H9 (cell line): ENCODE measurements around the gene ITIH5. TPM values are rescaled to one million over a fixed set of nuclear protein-coding genes. Genes with fewer than 3 reads are reported as not detected.

ENCODE experiments used
- DNase-seq: peaks from one replicate; pipeline ENCODE4 v3.0.0-alpha.2; 2017
- H2AFZ ChIP-seq: one replicate; pipeline ENCODE4 v1.6.1; 2013; ENCODE audit warnings: mild to moderate bottlenecking, low read length, control low read depth, moderate library complexity
- H2AK5ac ChIP-seq: 2 replicates; pipeline ENCODE4 v1.6.1; 2013; ENCODE audit warnings: low read length, control low read depth, mixed read lengths; ENCODE audit not compliant: insufficient read length
- H2BK120ac ChIP-seq: one replicate; pipeline ENCODE4 v1.6.1; 2013; ENCODE audit warnings: low read depth, mild to moderate bottlenecking, low read length, control low read depth, inconsistent platforms; ENCODE audit not compliant: poor library complexity, severe bottlenecking
- H2BK12ac ChIP-seq: 2 replicates; pipeline ENCODE4 v1.6.1; 2013; ENCODE audit warnings: low read length, control low read depth, mixed read lengths, low read depth; ENCODE audit not compliant: insufficient read length
- H2BK15ac ChIP-seq: 2 replicates; pipeline ENCODE4 v1.6.1; 2013; ENCODE audit warnings: low read depth, low read length, control low read depth
- H2BK20ac ChIP-seq: one replicate; pipeline ENCODE4 v1.6.1; 2013; ENCODE audit warnings: low read depth, mild to moderate bottlenecking, low read length, control low read depth, inconsistent platforms; ENCODE audit not compliant: poor library complexity, severe bottlenecking
- H2BK5ac ChIP-seq: 2 replicates; pipeline ENCODE4 v1.6.1; 2013; ENCODE audit warnings: low read length, control low read depth, mixed read lengths; ENCODE audit not compliant: insufficient read length
- H3K14ac ChIP-seq: 2 replicates; pipeline ENCODE4 v1.6.1; 2013; ENCODE audit warnings: low read length, control low read depth; ENCODE audit not compliant: insufficient read depth
- H3K18ac ChIP-seq: 2 replicates; pipeline ENCODE4 v1.6.1; 2013; ENCODE audit warnings: low read depth, mild to moderate bottlenecking, mixed read lengths, low read length, control low read depth; ENCODE audit not compliant: insufficient read length
- H3K23ac ChIP-seq: 2 replicates; pipeline ENCODE4 v1.6.1; 2013; ENCODE audit warnings: low read length, control low read depth, mixed read lengths, low read depth; ENCODE audit not compliant: insufficient read length
- H3K23me2 ChIP-seq: 2 replicates; pipeline ENCODE4 v1.6.1; 2013; ENCODE audit warnings: low read depth, mild to moderate bottlenecking, mixed read lengths, low read length, control low read depth; ENCODE audit not compliant: insufficient read length, poor library complexity, severe bottlenecking
- H3K27ac ChIP-seq: 2 replicates; pipeline ENCODE4 v1.5.1; 2013; ENCODE audit warnings: low read length, control low read depth, mixed read lengths, low read depth; ENCODE audit not compliant: insufficient read length
- H3K27me3 ChIP-seq: 2 replicates; pipeline ENCODE4 v1.6.1; 2013; ENCODE audit warnings: low read length, control low read depth, inconsistent platforms; ENCODE audit not compliant: insufficient read depth
- H3K4ac ChIP-seq: 2 replicates; pipeline ENCODE4 v1.6.1; 2013; ENCODE audit warnings: low read depth, mild to moderate bottlenecking, control low read depth, inconsistent platforms, low read length, moderate library complexity
- H3K4me1 ChIP-seq: 2 replicates; pipeline ENCODE4 v1.6.1; 2013; ENCODE audit warnings: low read length, control low read depth, inconsistent platforms; ENCODE audit not compliant: insufficient read depth
- H3K4me2 ChIP-seq: 2 replicates; pipeline ENCODE4 v1.6.1; 2013; ENCODE audit warnings: low read length, control low read depth, mixed read lengths; ENCODE audit not compliant: insufficient read length, insufficient read depth
- H3K56ac ChIP-seq: 2 replicates; pipeline ENCODE4 v1.6.1; 2013; ENCODE audit warnings: low read depth, mild to moderate bottlenecking, mixed read lengths, low read length, control low read depth; ENCODE audit not compliant: insufficient read length
- H3K79me1 ChIP-seq: 2 replicates; pipeline ENCODE4 v1.6.1; 2013; ENCODE audit warnings: low read depth, mild to moderate bottlenecking, moderate library complexity, low read length, control low read depth, inconsistent platforms; ENCODE audit not compliant: insufficient read depth, poor library complexity, severe bottlenecking
- H3K79me2 ChIP-seq: 2 replicates; pipeline ENCODE4 v1.6.1; 2013; ENCODE audit warnings: low read length, control low read depth, inconsistent platforms; ENCODE audit not compliant: insufficient read depth
- H3K9ac ChIP-seq: 2 replicates; pipeline ENCODE4 v1.6.1; 2013; ENCODE audit warnings: low read length, control low read depth, mixed read lengths; ENCODE audit not compliant: insufficient read length; ENCODE audit errors: extremely low read depth
- H3K9me3 ChIP-seq: one replicate; pipeline ENCODE4 v1.6.1; 2013; ENCODE audit warnings: low read depth, low read length, inconsistent platforms; ENCODE audit not compliant: control insufficient read depth
- H3T11ph ChIP-seq: one replicate; pipeline ENCODE4 v1.6.1; 2013; ENCODE audit warnings: mild to moderate bottlenecking, low read length, control low read depth, inconsistent platforms
- H4K20me1 ChIP-seq: one replicate; pipeline ENCODE4 v1.6.1; 2013; ENCODE audit not compliant: control insufficient read depth, insufficient read length, insufficient read depth
- H4K5ac ChIP-seq: 2 replicates; pipeline ENCODE4 v1.6.1; 2013; ENCODE audit warnings: low read depth, mild to moderate bottlenecking, mixed read lengths, low read length, control low read depth; ENCODE audit not compliant: insufficient read length
- H4K8ac ChIP-seq: replicated peaks from 2 replicates; pipeline ENCODE4 v1.6.1; 2013; ENCODE audit warnings: low read length, control low read depth, mixed read lengths, low read depth; ENCODE audit not compliant: insufficient read length
- H4K91ac ChIP-seq: 2 replicates; pipeline ENCODE4 v1.6.1; 2013; ENCODE audit warnings: low read depth, mild to moderate bottlenecking, moderate library complexity, mixed read lengths, low read length, control low read depth; ENCODE audit not compliant: insufficient read length
- H3K27ac Mint-ChIP-seq, 3 experiments: 2 replicates in 2 of 3; 3 replicates in 1 of 3; pipeline ENCODE4 v1.8.0; 2020 to 2021; ENCODE audit warnings: mixed read lengths in 3 of 3, mild to moderate bottlenecking in 1 of 3, moderate library complexity in 1 of 3
- H3K27me3 Mint-ChIP-seq: 2 replicates; pipeline ENCODE4 v1.8.0; 2021; ENCODE audit warnings: low read depth, mild to moderate bottlenecking, moderate library complexity, mixed read lengths
- H3K36me3 Mint-ChIP-seq, 3 experiments: 2 replicates in 2 of 3; 3 replicates in 1 of 3; pipeline ENCODE4 v1.8.0; 2020 to 2021; ENCODE audit warnings: low read depth in 3 of 3, mixed read lengths in 3 of 3; ENCODE audit not compliant: insufficient read depth in 1 of 3
- H3K4me1 Mint-ChIP-seq, 2 experiments: 2 replicates each; pipeline ENCODE4 v1.8.0; 2020; ENCODE audit warnings: mixed read lengths in 2 of 2
- H3K4me3 Mint-ChIP-seq, 2 experiments: 2 replicates in 1 of 2; 3 replicates in 1 of 2; pipeline ENCODE4 v1.8.0; 2020 to 2021; ENCODE audit warnings: mild to moderate bottlenecking in 2 of 2, mixed read lengths in 2 of 2, moderate library complexity in 1 of 2
- H3K9me3 Mint-ChIP-seq, 2 experiments: 2 replicates in 1 of 2; 3 replicates in 1 of 2; pipeline ENCODE4 v1.8.0; 2020; ENCODE audit warnings: mild to moderate bottlenecking in 2 of 2, mixed read lengths in 2 of 2, moderate library complexity in 1 of 2
- WGBS: extraction: QIAGEN DNeasy Blood & Tissue Kit; methylation state at CpG from one replicate; pipeline ENCODE4 v1.1.7; 2013; ENCODE audit warnings: missing lambda C conversion rate, low lambda C conversion rate, mixed read lengths; ENCODE audit not compliant: insufficient read length; ENCODE audit errors: extremely low coverage; 5-methylcytosine and 5-hydroxymethylcytosine counted together
- total RNA-seq: library from RNA; stranded (reverse); gene quantifications from 2 replicates; pipeline ENCODE4 v1.2.1, GENCODE V29; 2021
- TF ChIP-seq, protein P1 (sequence below): fragments of 200-600 bp; sonication (generic); conservative IDR thresholded peaks from 3 replicates; pipeline ENCODE4 v1.8.0; 2021; ENCODE audit warnings: antibody characterized with exemption, mild to moderate bottlenecking

The ITIH5 gene
- total RNA-seq, 1 experiment from 2014 or later: 1.3 TPM

DNA sequence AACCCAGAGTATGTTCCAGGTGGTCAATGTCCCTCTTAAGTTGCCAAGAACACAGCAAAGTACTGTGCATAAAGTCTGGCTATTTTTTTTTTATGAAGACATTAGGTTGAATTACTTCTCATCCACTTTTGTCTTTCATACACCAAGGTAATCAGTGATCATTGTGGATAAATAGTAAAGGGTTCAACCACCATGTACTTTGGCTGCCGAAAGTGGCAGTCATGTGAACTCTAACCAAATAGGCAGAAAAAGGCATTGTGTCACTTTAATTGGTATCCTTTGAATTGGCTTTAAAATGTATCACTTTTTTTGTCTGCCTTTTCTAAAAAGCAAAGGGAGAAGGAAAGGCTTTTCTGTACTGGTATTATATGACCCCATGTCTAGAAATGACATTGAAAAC is 43.7 kb upstream of the ITIH5 start:
- no peaks in the 10 kb centered on the region for H3K79me2 ChIP-seq

More for the DNA sequence above, 43.7 kb upstream of the ITIH5 start:
- H2BK120ac ChIP-seq: no peak overlapping the region
- no CpG with 5 or more reads among the region's 1 CpG for WGBS
- H3K23ac ChIP-seq: no peak overlapping the region
- Mint-ChIP-seq H3K36me3 (no peaks in the 10 kb centered on the region), H3K4me1 (peaks cover 2 to 6% of the 10 kb centered on the region in 2 experiments; a peak in 3 of 4 replicates), H3K9me3 (no peaks in the 10 kb centered on the region), H3K27me3 (no peaks in the 10 kb centered on the region; the same call in 1 of the 2 replicates), H3K4me3 (no peak overlapping the region), H3K27ac (no peak overlapping the region)
- no peak overlapping the region for H3K4ac ChIP-seq
- no peak overlapping the region for H3T11ph ChIP-seq
- no peaks in the 10 kb centered on the region for H3K9me3 ChIP-seq
- H4K91ac ChIP-seq: no peak overlapping the region
- no peaks in the 10 kb centered on the region for H3K27me3 ChIP-seq
- no peak overlapping the region for H2AK5ac ChIP-seq
- H4K20me1 ChIP-seq: no peaks in the 10 kb centered on the region
- H2BK12ac ChIP-seq: no peak overlapping the region
- no peak overlapping the region for H2BK15ac ChIP-seq
- H4K5ac ChIP-seq: no peak overlapping the region
- H3K79me1 ChIP-seq: no peaks in the 10 kb centered on the region
- no peak overlapping the region for H3K4me2 ChIP-seq
- H4K8ac ChIP-seq: no peak overlapping the region
- no peak overlapping the region for H3K14ac ChIP-seq
- H2AFZ ChIP-seq: no peak overlapping the region
- H3K9ac ChIP-seq: no peak overlapping the region
- no peak for DNase-seq
- no peak overlapping the region for H2BK5ac ChIP-seq
- H3K27ac ChIP-seq: no peak overlapping the region
- TF ChIP-seq, protein P1, sequence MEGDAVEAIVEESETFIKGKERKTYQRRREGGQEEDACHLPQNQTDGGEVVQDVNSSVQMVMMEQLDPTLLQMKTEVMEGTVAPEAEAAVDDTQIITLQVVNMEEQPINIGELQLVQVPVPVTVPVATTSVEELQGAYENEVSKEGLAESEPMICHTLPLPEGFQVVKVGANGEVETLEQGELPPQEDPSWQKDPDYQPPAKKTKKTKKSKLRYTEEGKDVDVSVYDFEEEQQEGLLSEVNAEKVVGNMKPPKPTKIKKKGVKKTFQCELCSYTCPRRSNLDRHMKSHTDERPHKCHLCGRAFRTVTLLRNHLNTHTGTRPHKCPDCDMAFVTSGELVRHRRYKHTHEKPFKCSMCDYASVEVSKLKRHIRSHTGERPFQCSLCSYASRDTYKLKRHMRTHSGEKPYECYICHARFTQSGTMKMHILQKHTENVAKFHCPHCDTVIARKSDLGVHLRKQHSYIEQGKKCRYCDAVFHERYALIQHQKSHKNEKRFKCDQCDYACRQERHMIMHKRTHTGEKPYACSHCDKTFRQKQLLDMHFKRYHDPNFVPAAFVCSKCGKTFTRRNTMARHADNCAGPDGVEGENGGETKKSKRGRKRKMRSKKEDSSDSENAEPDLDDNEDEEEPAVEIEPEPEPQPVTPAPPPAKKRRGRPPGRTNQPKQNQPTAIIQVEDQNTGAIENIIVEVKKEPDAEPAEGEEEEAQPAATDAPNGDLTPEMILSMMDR: no peak
- no peak overlapping the region for H2BK20ac ChIP-seq
- no peaks in the 10 kb centered on the region for H3K4me1 ChIP-seq
- no peak overlapping the region for H3K18ac ChIP-seq
- no peak overlapping the region for H3K56ac ChIP-seq
- no peaks in the 10 kb centered on the region for H3K23me2 ChIP-seq
